Measurements from ENCODE around the gene RPS6KA1. TPM values are rescaled to one million over a fixed set of nuclear protein-coding genes. Genes with fewer than 3 reads are reported as not detected.

RPS6KA1 gene
- total and polyA plus RNA-seq, 2 of the 8 experiments (the other 6 are each of a cell fraction or from before 2014, with no cell fraction given): 44.3 to 55.0 TPM

DNA sequence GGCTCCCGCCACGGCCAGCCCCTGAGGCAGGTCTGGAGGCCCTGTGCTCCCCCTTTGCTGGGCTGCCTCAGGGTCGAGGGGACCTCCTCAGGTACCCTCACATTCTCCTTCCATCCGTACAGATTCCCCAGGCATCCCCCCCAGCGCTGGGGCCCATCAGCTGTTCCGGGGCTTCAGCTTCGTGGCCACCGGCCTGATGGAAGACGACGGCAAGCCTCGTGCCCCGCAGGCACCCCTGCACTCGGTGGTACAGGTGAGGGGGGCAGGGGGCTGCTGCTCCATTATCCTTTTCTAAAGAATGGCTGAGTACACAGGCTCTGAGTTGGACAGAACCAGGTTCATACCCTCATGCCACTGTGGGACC, 29.1 kb downstream of the RPS6KA1 start:
- H2AFZ ChIP-seq (ENCODE audit: low read length): no peak overlapping the region
- H3K18ac ChIP-seq (ENCODE audit: extremely low read depth, low read length): no peak overlapping the region
- WGBS, 2 experiments (ENCODE audit: extremely low coverage in 1 of 2, insufficient coverage in 1 of 2, insufficient read length in 1 of 2, insufficient replicate concordance in 2 of 2, low coverage in 1 of 2, low lambda C conversion rate in 2 of 2, missing lambda C conversion rate in 1 of 2): 97% methylated on average over 13 of the region's 13 CpGs; no CpG with 5 or more reads in 1 of the 2 experiments
- no peaks in the 10 kb centered on the region for H3K4me1 ChIP-seq (replicated peaks in 1 of 4; ENCODE audit: control insufficient read depth in 3 of 4, insufficient read depth in 4 of 4, low read length in 3 of 4)
- H3K23me2 ChIP-seq (ENCODE audit: low read depth, low read length): peaks cover 2% of the 10 kb centered on the region; the same call in 1 of the 2 replicates
- DNase-seq (ENCODE audit: low read depth in 1 of 2, low spot score in 2 of 2): no peak
- no peak overlapping the region for H3K4me3 ChIP-seq (ENCODE audit: extremely low read depth in 1 of 4, insufficient read depth in 2 of 4, low read depth in 3 of 4, low read length in 4 of 4)
- H4K5ac ChIP-seq (ENCODE audit: insufficient read length, low read depth, low read length): no peak overlapping the region
- H4K20me1 ChIP-seq (replicated peaks in 1 of 2; ENCODE audit: control insufficient read depth in 1 of 2, insufficient read depth in 2 of 2, low read length in 2 of 2): peaks cover 2 to 9% of the 10 kb centered on the region in 2 experiments
- ChIA-PET POLR2A (ENCODE audit: partially characterized antibody) (no interaction called here), CTCF (ENCODE audit: partially characterized antibody) (interaction anchor here (1.6 to 2.1 kb wide), 3 partner anchors 11 to 20 kb away, joined by 4 to 7 read pairs (median 5); no protein-coding TSS in a partner anchor)
- H3K23ac ChIP-seq (ENCODE audit: insufficient read length): no peak overlapping the region
- no peak overlapping the region for H3K4ac ChIP-seq (replicated peaks; ENCODE audit: insufficient read length, low read depth, low read length)
- no peaks in the 10 kb centered on the region for H3K9me3 ChIP-seq (ENCODE audit: insufficient read depth in 2 of 2, low read depth in 1 of 2, low read length in 1 of 2)
- no peak overlapping the region for H4K91ac ChIP-seq (replicated peaks; ENCODE audit: insufficient read length, low read length)
- no peak overlapping the region for H2BK20ac ChIP-seq (ENCODE audit: low read length)
- no peak overlapping the region for H3K14ac ChIP-seq (ENCODE audit: insufficient read length)
- H2AK5ac ChIP-seq (ENCODE audit: low read depth, low read length): no peak overlapping the region
- H3K9ac ChIP-seq (replicated peaks in 1 of 4; ENCODE audit: extremely low read depth in 1 of 4, low read depth in 3 of 4, low read length in 3 of 4): no peak overlapping the region
- H3K79me1 ChIP-seq (ENCODE audit: low read depth, low read length): no peaks in the 10 kb centered on the region
- H3K36me3 ChIP-seq (ENCODE audit: control insufficient read depth in 2 of 4, insufficient read depth in 4 of 4, low read length in 3 of 4): peaks cover 7 to 40% (median 31%) of the 10 kb centered on the region in 4 experiments; a peak in 7 of 8 replicates
- H2BK120ac ChIP-seq (replicated peaks; ENCODE audit: low read depth, low read length): no peak overlapping the region
- no peak for FAIRE-seq
- H2BK5ac ChIP-seq (ENCODE audit: low read depth, low read length): no peak overlapping the region
- no peak overlapping the region for H2BK12ac ChIP-seq (ENCODE audit: low read depth, low read length)
- H2BK15ac ChIP-seq (ENCODE audit: low read length): no peak overlapping the region
- H3K4me2 ChIP-seq (ENCODE audit: insufficient read depth in 1 of 2, low read depth in 2 of 2, low read length in 2 of 2): no peak overlapping the region
- H3K79me2 ChIP-seq (ENCODE audit: control insufficient read depth in 1 of 2, insufficient read depth in 2 of 2, low read length in 2 of 2): no peaks in the 10 kb centered on the region
- H3K56ac ChIP-seq (replicated peaks; ENCODE audit: insufficient read length, low read depth, low read length): no peak overlapping the region
- no peak overlapping the region; the same call in 1 of the 2 replicates for H4K8ac ChIP-seq (ENCODE audit: extremely low read depth, insufficient read depth, low read length)
- no peak overlapping the region for H3K27ac ChIP-seq (ENCODE audit: low read depth, low read length)
- H3K27me3 ChIP-seq (replicated peaks in 1 of 4; ENCODE audit: control insufficient read depth in 3 of 4, extremely low read depth in 1 of 4, insufficient read depth in 3 of 4, low read length in 3 of 4): no peaks in the 10 kb centered on the region; a peak in 1 of 7 replicates
- TF ChIP-seq CHD1 (IDR thresholded peaks at IDR 0.05; ENCODE audit: low read depth, low read length) (no peak), BRCA1 (IDR thresholded peaks at IDR 0.05; ENCODE audit: low read depth, low read length) (no peak), CHD2 (IDR thresholded peaks at IDR 0.05; ENCODE audit: low read length) (no peak), YY1 (IDR thresholded peaks at IDR 0.05; ENCODE audit: low read depth, low read length) (no peak), BACH1 (IDR thresholded peaks at IDR 0.05; ENCODE audit: low read length) (no peak), CBX5 (IDR thresholded peaks at IDR 0.05; ENCODE audit: low read depth, low read length) (no peak), HDAC6 (IDR thresholded peaks at IDR 0.05; ENCODE audit: low read depth, low read length) (no peak), GABPA (IDR thresholded peaks at IDR 0.05; ENCODE audit: borderline replicate concordance, insufficient read depth, low read length) (no peak), NANOG (IDR thresholded peaks at IDR 0.05; ENCODE audit: insufficient read depth, low read depth, low read length, poor library complexity, severe bottlenecking) (no peak), EZH2 (IDR thresholded peaks at IDR 0.05; ENCODE audit: low read depth, low read length, severe bottlenecking) (no peak), TBP (IDR thresholded peaks at IDR 0.05; ENCODE audit: low read depth, low read length) (no peak), RNF2 (IDR thresholded peaks at IDR 0.05; ENCODE audit: borderline replicate concordance, low read depth, low read length, missing control alignments, poor library complexity, severe bottlenecking) (no peak)
- TF ChIP-seq, protein P1, sequence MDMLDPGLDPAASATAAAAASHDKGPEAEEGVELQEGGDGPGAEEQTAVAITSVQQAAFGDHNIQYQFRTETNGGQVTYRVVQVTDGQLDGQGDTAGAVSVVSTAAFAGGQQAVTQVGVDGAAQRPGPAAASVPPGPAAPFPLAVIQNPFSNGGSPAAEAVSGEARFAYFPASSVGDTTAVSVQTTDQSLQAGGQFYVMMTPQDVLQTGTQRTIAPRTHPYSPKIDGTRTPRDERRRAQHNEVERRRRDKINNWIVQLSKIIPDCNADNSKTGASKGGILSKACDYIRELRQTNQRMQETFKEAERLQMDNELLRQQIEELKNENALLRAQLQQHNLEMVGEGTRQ (IDR thresholded peaks at IDR 0.05; ENCODE audit: low read length): no peak

Measured in H1 (cell line).